SK-N-SH treated with all-trans-retinoic acid at 6 μM for 48 hours (cell line): ENCODE measurements around the gene CCDC170.

ENCODE experiments used
- RARB ChIP-seq: fragments of 250-450 bp; sonication (Bioruptor Pico); IDR thresholded peaks from 2 replicates; pipeline ENCODE4 v1.8.0; 2021; ENCODE audit warnings: mild to moderate bottlenecking, moderate library complexity
- TCF4 ChIP-seq: fragments of 250-450 bp; sonication (Bioruptor Pico); IDR thresholded peaks from 2 replicates; pipeline ENCODE4 v1.8.0; 2021; ENCODE audit warnings: mild to moderate bottlenecking, moderate library complexity, borderline replicate concordance
- ZFP3 ChIP-seq: fragments of 250-450 bp; sonication (Bioruptor Pico); IDR thresholded peaks from 2 replicates; pipeline ENCODE4 v1.5.0; 2020; ENCODE audit warnings: mild to moderate bottlenecking, moderate library complexity
- ZNF8 ChIP-seq: fragments of 450-650 bp; formaldehyde crosslinking; IDR thresholded peaks from 2 replicates; pipeline ENCODE4 v1.5.0; 2020; ENCODE audit warnings: mild to moderate bottlenecking, moderate library complexity
- TF ChIP-seq, protein P1 (sequence below): fragments of 250-450 bp; sonication (Bioruptor Pico); IDR thresholded peaks from 2 replicates; pipeline ENCODE4 v1.8.0; 2020; ENCODE audit warnings: mild to moderate bottlenecking, moderate library complexity, borderline replicate concordance

DNA sequence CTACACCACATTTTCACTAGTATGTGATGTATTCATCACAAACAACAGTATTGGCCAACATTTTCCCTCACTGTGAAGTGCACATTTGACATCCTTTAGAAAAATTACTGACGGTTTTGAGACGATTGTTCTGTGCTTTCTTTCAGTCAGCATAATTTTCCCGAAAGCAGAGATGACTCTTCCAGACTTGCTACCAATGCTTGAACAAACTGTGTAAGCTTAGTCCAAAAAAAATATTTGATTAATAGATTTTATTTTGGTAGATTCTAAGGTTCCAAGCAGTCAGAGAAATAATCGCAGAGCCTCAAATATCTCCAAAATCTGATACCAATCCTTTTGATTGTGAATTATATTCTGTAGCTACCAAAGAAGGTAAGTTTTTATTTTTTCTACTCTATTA is 162.6 kb downstream of the CCDC170 start:
- TF ChIP-seq, protein P1, sequence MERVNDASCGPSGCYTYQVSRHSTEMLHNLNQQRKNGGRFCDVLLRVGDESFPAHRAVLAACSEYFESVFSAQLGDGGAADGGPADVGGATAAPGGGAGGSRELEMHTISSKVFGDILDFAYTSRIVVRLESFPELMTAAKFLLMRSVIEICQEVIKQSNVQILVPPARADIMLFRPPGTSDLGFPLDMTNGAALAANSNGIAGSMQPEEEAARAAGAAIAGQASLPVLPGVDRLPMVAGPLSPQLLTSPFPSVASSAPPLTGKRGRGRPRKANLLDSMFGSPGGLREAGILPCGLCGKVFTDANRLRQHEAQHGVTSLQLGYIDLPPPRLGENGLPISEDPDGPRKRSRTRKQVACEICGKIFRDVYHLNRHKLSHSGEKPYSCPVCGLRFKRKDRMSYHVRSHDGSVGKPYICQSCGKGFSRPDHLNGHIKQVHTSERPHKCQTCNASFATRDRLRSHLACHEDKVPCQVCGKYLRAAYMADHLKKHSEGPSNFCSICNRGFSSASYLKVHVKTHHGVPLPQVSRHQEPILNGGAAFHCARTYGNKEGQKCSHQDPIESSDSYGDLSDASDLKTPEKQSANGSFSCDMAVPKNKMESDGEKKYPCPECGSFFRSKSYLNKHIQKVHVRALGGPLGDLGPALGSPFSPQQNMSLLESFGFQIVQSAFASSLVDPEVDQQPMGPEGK (CRISPR knock-in tag), result no peak
- TF ChIP-seq ZNF8 (CRISPR knock-in tag) (no peak), ZFP3 (CRISPR knock-in tag) (no peak), TCF4 (CRISPR knock-in tag) (no peak), RARB (no peak)
